ENCODE measurements around the gene CEP112.

CEP112 gene

DNA sequence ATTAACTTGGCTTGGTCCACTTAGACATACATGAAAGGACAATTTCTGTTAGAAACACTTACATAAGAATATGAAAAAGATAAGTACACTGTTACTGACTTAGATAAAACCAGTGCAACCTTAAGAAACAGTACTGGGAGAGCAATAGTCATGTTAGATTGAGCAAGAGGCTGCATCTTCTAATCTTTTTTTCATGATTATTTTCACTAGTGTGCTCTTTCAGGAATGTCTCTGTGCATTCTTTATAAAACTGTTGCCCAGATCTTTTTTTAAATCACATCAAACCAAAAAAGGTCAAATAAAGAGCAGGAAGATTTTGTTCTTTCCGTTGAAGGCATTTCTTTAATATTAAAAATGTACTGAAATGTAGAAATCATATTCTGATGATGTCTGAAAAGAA lies 529.7 kb downstream of the CEP112 start:
- H3K27me3 ChIP-seq (ENCODE audit: insufficient read depth, low read depth, severe bottlenecking): no peaks in the 10 kb centered on the region
- H3K27ac ChIP-seq: no peak overlapping the region
- H3K36me3 ChIP-seq: no peaks in the 10 kb centered on the region
- TF ChIP-seq, protein P1, sequence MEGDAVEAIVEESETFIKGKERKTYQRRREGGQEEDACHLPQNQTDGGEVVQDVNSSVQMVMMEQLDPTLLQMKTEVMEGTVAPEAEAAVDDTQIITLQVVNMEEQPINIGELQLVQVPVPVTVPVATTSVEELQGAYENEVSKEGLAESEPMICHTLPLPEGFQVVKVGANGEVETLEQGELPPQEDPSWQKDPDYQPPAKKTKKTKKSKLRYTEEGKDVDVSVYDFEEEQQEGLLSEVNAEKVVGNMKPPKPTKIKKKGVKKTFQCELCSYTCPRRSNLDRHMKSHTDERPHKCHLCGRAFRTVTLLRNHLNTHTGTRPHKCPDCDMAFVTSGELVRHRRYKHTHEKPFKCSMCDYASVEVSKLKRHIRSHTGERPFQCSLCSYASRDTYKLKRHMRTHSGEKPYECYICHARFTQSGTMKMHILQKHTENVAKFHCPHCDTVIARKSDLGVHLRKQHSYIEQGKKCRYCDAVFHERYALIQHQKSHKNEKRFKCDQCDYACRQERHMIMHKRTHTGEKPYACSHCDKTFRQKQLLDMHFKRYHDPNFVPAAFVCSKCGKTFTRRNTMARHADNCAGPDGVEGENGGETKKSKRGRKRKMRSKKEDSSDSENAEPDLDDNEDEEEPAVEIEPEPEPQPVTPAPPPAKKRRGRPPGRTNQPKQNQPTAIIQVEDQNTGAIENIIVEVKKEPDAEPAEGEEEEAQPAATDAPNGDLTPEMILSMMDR (IDR thresholded peaks at IDR 0.05; ENCODE audit: low read depth, low read length): no peak
- H3K4me3 ChIP-seq (ENCODE audit: low read depth, low read length): no peak overlapping the region
- DNase-seq: no peak
- no peaks in the 10 kb centered on the region for H3K9me3 ChIP-seq (ENCODE audit: severe bottlenecking)

DNA sequence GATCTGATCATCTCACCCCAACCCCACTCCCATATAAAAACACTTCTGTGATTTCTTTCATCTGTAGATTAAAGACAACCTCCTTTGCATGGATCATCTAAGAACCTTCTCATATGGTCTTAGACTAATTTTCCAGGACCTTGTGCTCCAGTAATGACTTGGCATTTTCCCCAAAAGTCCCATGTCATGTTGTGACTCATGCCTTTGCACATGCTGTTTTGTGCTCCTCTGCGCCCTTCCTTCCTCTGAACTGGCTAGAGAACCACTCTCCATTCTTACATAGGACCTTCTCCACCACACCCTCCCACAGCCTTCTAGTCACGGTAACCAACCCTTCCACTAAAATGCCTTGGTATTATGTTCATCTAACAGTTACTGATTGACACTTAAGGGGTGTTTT lies 531.0 kb downstream of the CEP112 start:
- no peaks in the 10 kb centered on the region for H3K9me3 ChIP-seq (ENCODE audit: severe bottlenecking)
- H3K36me3 ChIP-seq: no peaks in the 10 kb centered on the region
- no peak for DNase-seq
- H3K27me3 ChIP-seq (ENCODE audit: insufficient read depth, low read depth, severe bottlenecking): no peaks in the 10 kb centered on the region
- H3K4me3 ChIP-seq (ENCODE audit: low read depth, low read length): no peak overlapping the region
- TF ChIP-seq, protein P1 (IDR thresholded peaks at IDR 0.05; ENCODE audit: low read depth, low read length): no peak
- H3K27ac ChIP-seq: no peak overlapping the region

DNA sequence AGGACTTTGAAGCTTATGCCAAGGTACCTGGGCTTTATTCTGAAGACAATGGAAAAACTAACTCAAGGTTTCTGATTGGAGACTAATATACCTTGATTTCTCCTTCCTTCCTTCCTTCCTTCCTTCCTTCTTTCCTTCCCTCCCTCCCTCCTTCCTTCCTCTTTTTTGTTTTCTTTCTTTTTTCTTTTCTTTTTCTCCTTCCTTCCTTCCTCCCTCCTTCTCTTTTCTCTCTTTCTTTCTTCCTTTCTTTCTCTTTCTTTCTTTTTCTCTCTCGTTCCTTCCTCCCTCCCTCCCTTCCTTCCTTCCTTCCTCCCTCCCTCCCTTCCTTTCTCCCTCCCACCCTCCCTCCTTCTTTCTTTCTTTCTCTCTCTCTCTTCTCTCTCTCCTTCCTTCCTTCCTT lies 531.9 kb downstream of the CEP112 start:
- Histone ChIP-seq H3K36me3 (no peaks in the 10 kb centered on the region), H3K27ac (no peak overlapping the region), H3K27me3 (ENCODE audit: insufficient read depth, low read depth, severe bottlenecking) (no peaks in the 10 kb centered on the region), H3K9me3 (ENCODE audit: severe bottlenecking) (no peaks in the 10 kb centered on the region), H3K4me3 (ENCODE audit: low read depth, low read length) (no peak overlapping the region)
- TF ChIP-seq, protein P1 (IDR thresholded peaks at IDR 0.05; ENCODE audit: low read depth, low read length): no peak
- no peak for DNase-seq

DNA sequence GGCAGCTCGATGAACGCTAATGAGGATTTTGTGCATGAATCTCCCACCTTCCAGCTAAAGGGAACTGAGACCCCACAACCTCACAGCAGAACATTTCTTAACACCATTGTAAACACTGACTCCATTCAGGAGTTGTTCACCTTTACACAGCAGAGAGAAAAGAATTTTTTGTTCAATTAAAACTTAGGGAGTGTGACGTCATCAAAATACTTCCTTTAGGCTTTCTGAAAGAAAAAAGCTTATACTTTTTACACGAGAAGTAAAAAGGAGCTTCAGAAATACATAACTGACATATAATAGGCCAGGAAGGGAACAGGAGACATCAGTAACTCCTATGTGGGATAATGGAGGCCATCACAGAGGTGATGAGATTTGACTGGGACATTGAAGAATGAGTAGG lies 532.4 kb downstream of the CEP112 start:
- Histone ChIP-seq H3K36me3 (no peaks in the 10 kb centered on the region), H3K27me3 (ENCODE audit: insufficient read depth, low read depth, severe bottlenecking) (no peaks in the 10 kb centered on the region), H3K4me3 (ENCODE audit: low read depth, low read length) (no peak overlapping the region), H3K27ac (no peak overlapping the region), H3K9me3 (ENCODE audit: severe bottlenecking) (no peaks in the 10 kb centered on the region)
- no peak for DNase-seq
- TF ChIP-seq, protein P1 (IDR thresholded peaks at IDR 0.05; ENCODE audit: low read depth, low read length): no peak

DNA sequence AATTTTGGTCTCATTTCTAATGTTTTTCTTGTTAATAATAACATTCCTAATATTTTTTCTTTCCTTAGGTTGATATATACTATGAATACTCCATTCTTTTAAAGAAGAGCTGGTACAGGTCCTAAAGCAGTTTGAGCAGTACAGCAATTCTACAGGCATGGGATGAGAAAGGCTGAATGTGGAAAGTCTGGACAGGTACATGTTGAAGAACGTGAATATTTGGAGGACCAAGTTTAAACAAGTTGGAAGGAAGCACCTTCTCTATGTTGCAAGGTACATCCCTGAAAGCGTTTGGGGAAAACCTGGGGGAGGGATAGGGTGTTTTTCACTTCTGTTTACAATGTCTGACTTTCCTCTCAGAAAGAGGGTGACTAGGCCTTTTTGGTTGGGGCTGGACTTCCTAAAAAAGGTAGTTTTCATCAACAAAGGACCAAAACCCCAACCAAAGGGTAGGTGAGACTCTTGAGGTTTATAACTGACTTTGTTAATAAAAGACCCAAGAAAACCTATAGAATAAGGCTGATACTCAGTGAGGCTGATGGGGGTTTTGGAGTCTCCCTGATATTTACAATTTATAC lies 534.6 kb downstream of the CEP112 start:
- Histone ChIP-seq H3K27ac (no peak overlapping the region), H3K4me3 (ENCODE audit: low read depth, low read length) (no peak overlapping the region), H3K9me3 (ENCODE audit: severe bottlenecking) (no peaks in the 10 kb centered on the region), H3K27me3 (ENCODE audit: insufficient read depth, low read depth, severe bottlenecking) (no peaks in the 10 kb centered on the region), H3K36me3 (no peaks in the 10 kb centered on the region)
- no peak for DNase-seq
- TF ChIP-seq, protein P1 (IDR thresholded peaks at IDR 0.05; ENCODE audit: low read depth, low read length): no peak
